Naive thymus-derived CD4-positive, alpha-beta T cell (primary cell): ENCODE results near the gene ALOXE3. TPM values are rescaled to one million over a fixed set of nuclear protein-coding genes. Genes with fewer than 3 reads are reported as not detected.
A peak's percentile ranks its signal among the peaks of the same experiment; 100 is the strongest.

Source experiments
- ATAC-seq: fragments of 150-1000 bp; cut with Tn5 transposase; 2 replicates; pipeline ENCODE4 v1.10.0; 2021; ENCODE audit warnings: mild to moderate bottlenecking, moderate library complexity
- CTCF ChIA-PET: fragments of 350-600 bp; sonication (Branson Sonifier 250); formaldehyde crosslinking; loops from one replicate; lab custom pipeline; 2021; ENCODE audit warnings: antibody characterized with exemption; lab: Charles Lee
- POLR2A ChIA-PET: fragments of 350-600 bp; sonication (Branson Sonifier 250); formaldehyde crosslinking; loops from one replicate; lab custom pipeline; 2021; ENCODE audit warnings: antibody characterized with exemption, inconsistent platforms; lab: Charles Lee
- DNase-seq, 9 donors: peaks; one replicate each; pipeline versions ENCODE4 v3.0.0 to v3.0.0-alpha.2; 2020 to 2022; ENCODE audit warnings: mixed read lengths in 1 of 9
- H3K27ac ChIP-seq: one replicate; pipeline ENCODE4 v1.7.0; 2013; ENCODE audit warnings: mild to moderate bottlenecking, low read depth, low read length, moderate library complexity
- H3K27me3 ChIP-seq, 2 donors: one replicate each; pipeline ENCODE4 v1.7.0; 2013; ENCODE audit warnings: low read length in 2 of 2, mild to moderate bottlenecking in 2 of 2, moderate library complexity in 2 of 2; ENCODE audit not compliant: control insufficient read depth in 2 of 2, insufficient read depth in 2 of 2
- H3K36me3 ChIP-seq, 3 experiments: 1 replicate in 2 of 3; 2 replicates in 1 of 3; pipeline ENCODE4 v1.7.0; 2013; ENCODE audit warnings: low read length in 3 of 3, mild to moderate bottlenecking in 3 of 3, moderate library complexity in 1 of 3; ENCODE audit not compliant: insufficient read depth in 3 of 3, control insufficient read depth in 2 of 3
- H3K4me1 ChIP-seq, 2 donors: one replicate each; pipeline ENCODE4 v1.7.0; 2013; ENCODE audit warnings: low read length in 2 of 2, mild to moderate bottlenecking in 2 of 2, moderate library complexity in 1 of 2; ENCODE audit not compliant: control insufficient read depth in 2 of 2, insufficient read depth in 2 of 2
- H3K4me3 ChIP-seq: 2 replicates; pipeline ENCODE4 v1.7.0; 2013; ENCODE audit warnings: mild to moderate bottlenecking, low read length
- H3K9me3 ChIP-seq, 3 experiments: 1 replicate in 2 of 3; 2 replicates in 1 of 3; pipeline ENCODE4 v1.7.0; 2013; ENCODE audit warnings: low read length in 3 of 3; ENCODE audit not compliant: control insufficient read depth in 2 of 3
- H3K27ac Mint-ChIP-seq, 9 donors: one replicate each; pipeline ENCODE4 v1.8.0; 2020 to 2022; ENCODE audit warnings: mixed read lengths in 9 of 9, mild to moderate bottlenecking in 8 of 9, moderate library complexity in 5 of 9, inconsistent platforms in 2 of 9
- H3K27me3 Mint-ChIP-seq, 5 donors: one replicate each; pipeline ENCODE4 v1.8.0; 2021 to 2022; ENCODE audit warnings: mixed read lengths in 5 of 5, mild to moderate bottlenecking in 1 of 5
- H3K36me3 Mint-ChIP-seq, 5 donors: one replicate each; pipeline ENCODE4 v1.8.0; 2020 to 2022; ENCODE audit warnings: mixed read lengths in 5 of 5, mild to moderate bottlenecking in 3 of 5, inconsistent platforms in 1 of 5
- H3K4me1 Mint-ChIP-seq, 7 donors: one replicate each; pipeline ENCODE4 v1.8.0; 2020 to 2022; ENCODE audit warnings: mixed read lengths in 7 of 7, mild to moderate bottlenecking in 3 of 7, inconsistent platforms in 1 of 7
- H3K4me3 Mint-ChIP-seq, 10 donors: one replicate each; pipeline ENCODE4 v1.8.0; 2020 to 2022; ENCODE audit warnings: mild to moderate bottlenecking in 10 of 10, mixed read lengths in 10 of 10, moderate library complexity in 6 of 10, inconsistent platforms in 2 of 10
- H3K9me3 Mint-ChIP-seq, 11 donors: one replicate each; pipeline ENCODE4 v1.8.0; 2020 to 2022; ENCODE audit warnings: mixed read lengths in 11 of 11, mild to moderate bottlenecking in 4 of 11, inconsistent platforms in 1 of 11, moderate library complexity in 1 of 11
- intact Hi-C, 2 donors: fragments of 100-400 bp; cut with micrococcal nuclease; formaldehyde crosslinking; loops; one replicate each; pipeline ENCODE4 v1.15.1; 2023
- polyA plus RNA-seq, 2 donors: library from polyadenylated mRNA; unstranded; fragments of 300-500 nt; fragmentation: Illumina TruSeq; gene quantifications; one replicate each; pipeline ENCODE4 v1.2.3, GENCODE V29; 2021
- total RNA-seq, 6 experiments: library from RNA in 5 of 6; stranded (reverse) in 5 of 6; gene quantifications; 1 replicate in 5 of 6; 2 replicates in 1 of 6; pipeline ENCODE4 v1.2.3 and lab custom pipeline; 2021 to 2026

The ALOXE3 gene
- total and polyA plus RNA-seq, 7 experiments from 2014 or later = 0.11 to 1.6 (median 0.75) TPM; not detected in 1

DNA sequence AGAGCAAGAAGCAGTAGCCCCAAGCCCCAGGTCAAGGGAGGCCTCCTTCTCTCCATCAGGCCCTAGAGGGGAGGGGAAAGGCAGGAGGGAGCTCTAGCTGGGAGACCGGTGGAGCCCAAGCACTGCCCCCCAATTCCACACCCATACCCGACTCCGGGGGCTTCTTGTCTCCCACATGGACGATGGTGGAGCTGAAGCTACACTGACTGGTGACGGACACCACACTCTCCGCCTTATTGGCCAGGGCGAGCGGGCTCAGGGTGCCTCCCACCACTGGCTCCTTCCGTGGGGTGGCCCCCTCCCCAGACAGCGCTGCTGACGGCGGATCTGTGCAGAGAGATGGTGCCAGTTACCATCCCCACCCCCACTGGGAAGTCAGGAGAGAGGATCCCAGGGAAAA lies 27.5 kb upstream of the ALOXE3 start:
- ATAC-seq = no peak
- Histone ChIP-seq H3K27me3 (no peaks in the 10 kb centered on the region), H3K4me1 (peaks cover 10% of the 10 kb centered on the region in 2 donors), H3K36me3 (peaks cover 30 to 98% (median 48%) of the 10 kb centered on the region in 3 experiments), H3K27ac (no peak overlapping the region), H3K4me3 (no peak overlapping the region), H3K9me3 (no peaks in the 10 kb centered on the region)
- POLR2A ChIA-PET = interaction anchor here (0.7 to 3.3 kb wide), 7 partner anchors 10 to 231 kb away, joined by 3 to 16 read pairs (median 3); no protein-coding TSS in a partner anchor
- intact Hi-C loops = no loop called here
- Mint-ChIP-seq H3K4me3 (peak overlapping the region in 1 of 10 donors; percentile 48), H3K36me3 (peaks cover 14 to 58% (median 15%) of the 10 kb centered on the region in 5 donors), H3K9me3 (peaks cover 0 to 38% (median 0%) of the 10 kb centered on the region in 11 donors), H3K27ac (peak overlapping the region in 4 of 9 donors; percentile 19 to 68 (median 45)), H3K4me1 (peaks cover 0 to 24% (median 8%) of the 10 kb centered on the region in 7 donors), H3K27me3 (no peaks in the 10 kb centered on the region)
- CTCF ChIA-PET = no interaction called here
- no peak for DNase-seq

GRCh38 chr17:8144401-8145231 lies 26.3 kb upstream of the ALOXE3 start:
- ChIA-PET CTCF (interaction anchor here (0.6 kb wide), 1 partner anchor 184 kb away, joined by 3 read pairs; no protein-coding TSS in a partner anchor), POLR2A (interaction anchor here (0.7 to 3.3 kb wide), 6 partner anchors 9 to 233 kb away, joined by 3 to 16 read pairs (median 4); no protein-coding TSS in a partner anchor)
- Histone ChIP-seq H3K27me3 (no peaks in the 10 kb centered on the region), H3K4me1 (peaks cover 0 to 6% of the 10 kb centered on the region in 2 donors), H3K4me3 (no peak overlapping the region), H3K9me3 (no peaks in the 10 kb centered on the region), H3K36me3 (peaks cover 25 to 95% (median 39%) of the 10 kb centered on the region in 3 experiments), H3K27ac (no peak overlapping the region)
- Mint-ChIP-seq H3K4me3 (peak overlapping the region in 1 of 10 donors; percentile 34), H3K27ac (peak overlapping the region in 2 of 9 donors; percentile 56 to 76), H3K4me1 (peaks cover 0 to 21% (median 4%) of the 10 kb centered on the region in 7 donors), H3K9me3 (peaks cover 0 to 38% (median 0%) of the 10 kb centered on the region in 11 donors), H3K27me3 (no peaks in the 10 kb centered on the region), H3K36me3 (peaks cover 14 to 56% (median 15%) of the 10 kb centered on the region in 5 donors)
- intact Hi-C loops = no loop called here
- ATAC-seq (no peak), DNase-seq (peak in 5 of 9 donors; percentile 3 to 20 (median 15))

DNA sequence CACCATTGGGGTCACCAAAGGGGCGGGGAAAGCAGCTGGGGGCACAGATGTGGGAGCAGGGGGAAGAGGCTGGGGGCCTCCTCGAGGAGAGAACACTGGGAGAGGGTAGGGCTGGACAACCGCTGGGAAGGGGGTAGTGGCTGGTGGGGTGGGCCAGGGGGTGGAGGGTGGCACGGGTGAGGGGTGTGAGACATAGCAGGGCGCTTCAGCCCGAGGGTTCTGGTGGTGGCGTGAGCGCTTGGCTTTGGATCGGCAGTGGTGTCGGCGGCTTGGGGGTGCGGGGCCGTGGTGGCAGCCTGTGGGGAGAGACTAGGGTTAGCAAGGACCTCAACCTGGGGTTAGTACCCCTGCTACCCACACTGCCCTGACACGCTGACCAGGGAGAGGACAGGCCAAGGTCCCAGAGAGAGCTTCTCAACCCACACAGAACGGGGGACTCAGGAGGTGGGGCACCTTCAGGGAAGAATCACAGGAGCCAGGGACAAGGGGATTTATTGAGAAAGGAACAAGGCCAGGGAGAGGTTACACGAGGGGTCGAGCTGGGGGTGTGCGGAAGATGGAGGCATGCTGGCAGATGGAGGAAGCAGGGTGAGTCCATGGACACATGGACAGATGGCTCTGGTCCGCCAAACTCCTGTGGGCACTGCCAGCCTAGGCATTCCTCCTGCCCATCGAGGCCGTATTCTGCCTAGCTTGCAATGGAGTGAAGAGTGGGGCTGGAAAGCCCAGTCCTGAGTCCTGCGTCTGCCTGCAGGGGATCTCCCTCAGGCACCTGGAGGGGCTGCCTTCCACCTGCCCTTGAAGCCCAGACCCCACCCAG lies 25.5 kb upstream of the ALOXE3 start:
- CTCF ChIA-PET = interaction anchor here (0.6 to 2.3 kb wide), 3 partner anchors 14 to 184 kb away, joined by 3 to 4 read pairs (median 4); no protein-coding TSS in a partner anchor
- ATAC-seq = no peak

DNA sequence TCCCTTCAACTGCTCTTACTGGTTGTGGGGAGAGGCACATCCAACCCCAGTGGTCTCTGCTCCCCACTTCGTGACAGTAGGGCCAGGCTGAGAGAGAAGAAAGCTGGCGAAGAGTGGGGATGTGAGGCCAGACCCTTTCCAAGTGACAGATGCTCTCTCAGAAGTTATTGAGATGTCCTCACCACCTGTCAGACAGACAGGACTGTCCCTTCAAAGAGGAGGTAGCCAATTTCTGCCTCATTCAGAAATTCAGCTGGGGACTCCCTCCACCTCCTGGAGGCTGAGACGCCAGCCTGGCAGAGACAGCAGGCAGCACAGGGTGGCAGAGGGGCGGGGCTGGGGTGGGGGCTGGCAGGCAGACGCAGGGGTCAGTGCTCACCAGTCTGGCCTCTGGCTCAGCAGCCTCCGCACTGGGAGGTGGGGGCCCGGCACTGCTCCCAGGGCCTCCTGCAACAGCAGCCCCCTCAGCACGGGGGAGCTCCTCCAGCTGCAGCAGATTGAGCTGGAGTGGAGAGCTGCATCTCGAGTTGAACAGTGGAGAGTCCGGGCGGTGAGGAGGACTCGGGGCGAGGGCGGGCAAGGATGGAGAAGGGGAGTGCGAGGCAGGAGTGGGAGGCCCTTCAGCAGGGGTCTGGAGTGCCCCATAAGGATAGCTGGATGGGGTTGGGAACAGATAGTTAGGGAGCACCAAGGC lies 24.7 kb upstream of the ALOXE3 start:
- ChIA-PET CTCF (interaction anchor here (0.8 to 2.3 kb wide), 2 partner anchors 15 to 83 kb away, joined by 4 read pairs; no protein-coding TSS in a partner anchor), POLR2A (interaction anchor here (0.5 to 6.2 kb wide), 6 partner anchors 11 to 92 kb away, joined by 3 to 65 read pairs (median 4); partner anchors contain the start of gene HES7)
- peaks cover 14 to 46% (median 14%) of the 10 kb centered on the region in 5 donors for H3K36me3 Mint-ChIP-seq
- H3K4me3 ChIP-seq = no peak overlapping the region
- peak in 2 of 9 donors; percentile 4 to 23 for DNase-seq
- intact Hi-C loops = no loop called here
- peaks cover 0 to 2% (median 0%) of the 10 kb centered on the region in 5 donors for H3K27me3 Mint-ChIP-seq
- H3K4me1 ChIP-seq = peaks cover 6 to 13% of the 10 kb centered on the region in 2 donors
- H3K27me3 ChIP-seq = no peaks in the 10 kb centered on the region
- peak overlapping the region in 3 of 9 donors; percentile 41 to 76 (median 58) for H3K27ac Mint-ChIP-seq
- peak overlapping the region in 1 of 10 donors; percentile 12 for H3K4me3 Mint-ChIP-seq
- H3K4me1 Mint-ChIP-seq = peaks cover 0 to 16% (median 4%) of the 10 kb centered on the region in 7 donors
- H3K36me3 ChIP-seq = peaks cover 20 to 79% (median 27%) of the 10 kb centered on the region in 3 experiments
- no peaks in the 10 kb centered on the region for H3K9me3 ChIP-seq
- no peak for ATAC-seq
- H3K9me3 Mint-ChIP-seq = peaks cover 0 to 31% (median 0%) of the 10 kb centered on the region in 11 donors
- H3K27ac ChIP-seq = no peak overlapping the region

More for the DNA sequence above, 25.5 kb upstream of the ALOXE3 start:
- H3K27ac Mint-ChIP-seq = peak overlapping the region in 5 of 9 donors; percentile 51 to 76 (median 68)
- H3K4me3 Mint-ChIP-seq = peak overlapping the region in 1 of 10 donors; percentile 12
- peaks cover 0 to 2% (median 0%) of the 10 kb centered on the region in 5 donors for H3K27me3 Mint-ChIP-seq
- Histone ChIP-seq H3K36me3 (peaks cover 21 to 87% (median 34%) of the 10 kb centered on the region in 3 experiments), H3K27ac (no peak overlapping the region), H3K4me1 (peaks cover 0 to 9% of the 10 kb centered on the region in 2 donors), H3K4me3 (no peak overlapping the region), H3K9me3 (no peaks in the 10 kb centered on the region), H3K27me3 (no peaks in the 10 kb centered on the region)
- H3K4me1 Mint-ChIP-seq = peaks cover 0 to 21% (median 4%) of the 10 kb centered on the region in 7 donors
- DNase-seq = peak in 5 of 9 donors; percentile 5 to 33 (median 16)
- H3K9me3 Mint-ChIP-seq = peaks cover 0 to 35% (median 0%) of the 10 kb centered on the region in 11 donors
- POLR2A ChIA-PET = interaction anchor here (0.5 to 2.4 kb wide), 4 partner anchors 10 to 92 kb away, joined by 3 to 8 read pairs (median 4); no protein-coding TSS in a partner anchor
- intact Hi-C loops = no loop called here
- H3K36me3 Mint-ChIP-seq = peaks cover 14 to 52% (median 14%) of the 10 kb centered on the region in 5 donors

GRCh38 chr17:8142158-8142886 lies 24.0 kb upstream of the ALOXE3 start:
- peak overlapping the region in 4 of 9 donors; percentile 21 to 58 (median 48) for H3K27ac Mint-ChIP-seq

More at GRCh38 chr17:8142158-8142886, 24.0 kb upstream of the ALOXE3 start:
- ATAC-seq (no peak), DNase-seq (peak in 4 of 9 donors; percentile 7 to 19 (median 12))
- ChIA-PET CTCF (interaction anchor here (1.3 to 2.3 kb wide), 2 partner anchors 14 to 16 kb away, joined by 3 to 4 read pairs; no protein-coding TSS in a partner anchor), POLR2A (interaction anchor here (1.0 to 6.2 kb wide), 7 partner anchors 10 to 105 kb away, joined by 3 to 136 read pairs (median 34); partner anchors contain the start of genes CTC1, HES7 and PER1)
- H3K9me3 Mint-ChIP-seq = peaks cover 0 to 31% (median 0%) of the 10 kb centered on the region in 11 donors
- peaks cover 12 to 40% (median 14%) of the 10 kb centered on the region in 5 donors for H3K36me3 Mint-ChIP-seq
- H3K27me3 Mint-ChIP-seq = peaks cover 0 to 2% (median 0%) of the 10 kb centered on the region in 5 donors
- Histone ChIP-seq H3K4me1 (peaks cover 8 to 17% of the 10 kb centered on the region in 2 donors), H3K4me3 (no peak overlapping the region), H3K27ac (no peak overlapping the region), H3K27me3 (no peaks in the 10 kb centered on the region), H3K9me3 (no peaks in the 10 kb centered on the region), H3K36me3 (peaks cover 13 to 72% (median 20%) of the 10 kb centered on the region in 3 experiments)
- H3K4me3 Mint-ChIP-seq = no peak overlapping the region
- intact Hi-C loops = no loop called here
- H3K4me1 Mint-ChIP-seq = peaks cover 0 to 15% (median 4%) of the 10 kb centered on the region in 7 donors
